ENCODE results near the gene FLNB. TPM values are rescaled to one million over a fixed set of nuclear protein-coding genes. Genes with fewer than 3 reads are reported as not detected.
A peak's percentile ranks its signal among the peaks of the same experiment; 100 is the strongest.

Gene FLNB
- total and polyA plus RNA-seq, 2 of the 13 experiments (the other 11 are each of a cell fraction or from before 2014, with no cell fraction given): 106 to 130 TPM

GRCh38 chr3:57974796-57975388 lies 33.3 kb upstream of the FLNB start (continued):
- TF ChIP-seq HNF1A (IDR thresholded peaks at IDR 0.05; ENCODE audit: low read depth): no peak
- TF ChIP-seq HNF1A (CRISPR knock-in tag; IDR thresholded peaks at IDR 0.05; ENCODE audit: borderline replicate concordance): peak; percentile 30; the same call in 1 of the 2 replicates
- TF ChIP-seq TBX3 (IDR thresholded peaks at IDR 0.05; ENCODE audit: borderline replicate concordance): no peak
- TF ChIP-seq SNAPC5 (CRISPR knock-in tag; IDR thresholded peaks at IDR 0.05; ENCODE audit: borderline replicate concordance): no peak
- TF ChIP-seq ELF3 (CRISPR knock-in tag; IDR thresholded peaks at IDR 0.05): peak; percentile 76
- TF ChIP-seq ATF4 (CRISPR knock-in tag; IDR thresholded peaks at IDR 0.05): peak in 1 of 2 experiments; percentile 98; a peak in 2 of 4 replicates
- no peak for TF ChIP-seq NFIB (CRISPR knock-in tag; IDR thresholded peaks at IDR 0.05; ENCODE audit: borderline replicate concordance)
- peak; percentile 97 for TF ChIP-seq ATF3 (CRISPR knock-in tag; IDR thresholded peaks at IDR 0.05)
- no peak for TF ChIP-seq ZNF460 (CRISPR knock-in tag; IDR thresholded peaks at IDR 0.05; ENCODE audit: borderline replicate concordance)
- no peak for TF ChIP-seq RARG (CRISPR knock-in tag; IDR thresholded peaks at IDR 0.05; ENCODE audit: low read depth)
- no peak for TF ChIP-seq ZSCAN29 (CRISPR knock-in tag; conservative IDR thresholded peaks at IDR 0.05)
- no peak for TF ChIP-seq ZNF768 (CRISPR knock-in tag; IDR thresholded peaks at IDR 0.05)
- 0 out of 2 replicates have a peak, but pooled peaks have one; percentile 36 for TF ChIP-seq AHDC1 (CRISPR knock-in tag; IDR thresholded peaks at IDR 0.05; ENCODE audit: borderline replicate concordance)
- no peak for TF ChIP-seq IRF1 (CRISPR knock-in tag; IDR thresholded peaks at IDR 0.05; ENCODE audit: low read depth)
- no peak for TF ChIP-seq SCMH1 (CRISPR knock-in tag; IDR thresholded peaks at IDR 0.05; ENCODE audit: borderline replicate concordance)
- TF ChIP-seq SATB2 (CRISPR knock-in tag; IDR thresholded peaks at IDR 0.05): no peak
- TF ChIP-seq ZNF350 (CRISPR knock-in tag; IDR thresholded peaks at IDR 0.05; ENCODE audit: borderline replicate concordance, low read depth): 0 out of 2 replicates have a peak, but pooled peaks have one; percentile 39
